ENCODE results near the gene LRRC41.
"Not testable (repeated sequence)": the region's sequence is repeated elsewhere in the genome, so short reads cannot be mapped to it uniquely, and the experiment has no call there.

The LRRC41 gene

GRCh38 chr1:46334030-46334384, 30.6 kb upstream of the LRRC41 start:
- no peaks in the 10 kb centered on the region for H3K36me3 Mint-ChIP-seq (ENCODE audit: low read depth)
- H3K27ac Mint-ChIP-seq, result no peak overlapping the region
- peaks cover 4% of the 10 kb centered on the region for H3K4me1 Mint-ChIP-seq
- DNase-seq (no peak), ATAC-seq (no peak)
- H3K9me3 Mint-ChIP-seq, result no peaks in the 10 kb centered on the region
- H3K27me3 Mint-ChIP-seq, result no peaks in the 10 kb centered on the region
- no peak overlapping the region for H3K4me3 Mint-ChIP-seq

- H3K27me3 Mint-ChIP-seq, result no peaks in the 10 kb centered on the region
- H3K4me3 Mint-ChIP-seq, result no peak overlapping the region
- no peaks in the 10 kb centered on the region for H3K4me1 Mint-ChIP-seq
- H3K27ac Mint-ChIP-seq, result no peak overlapping the region
- no peak for ATAC-seq
- no peaks in the 10 kb centered on the region for H3K36me3 Mint-ChIP-seq (ENCODE audit: low read depth)
- no peak for DNase-seq
- H3K9me3 Mint-ChIP-seq, result no peaks in the 10 kb centered on the region
These were observed 30.0 kb upstream of the LRRC41 start for GRCh38 chr1:46333300-46334029.

- not testable (repeated sequence) for DNase-seq; ATAC-seq; H3K27me3 Mint-ChIP-seq; H3K27ac Mint-ChIP-seq; H3K4me3 Mint-ChIP-seq; H3K4me1 Mint-ChIP-seq; H3K9me3 Mint-ChIP-seq; H3K36me3 Mint-ChIP-seq (ENCODE audit: low read depth)
These were observed 28.5 kb upstream of the LRRC41 start for GRCh38 chr1:46331786-46332540.

GRCh38 chr1:46330381-46330780, 27.0 kb upstream of the LRRC41 start:
- not testable (repeated sequence) for H3K4me3 Mint-ChIP-seq; H3K9me3 Mint-ChIP-seq; H3K36me3 Mint-ChIP-seq (ENCODE audit: low read depth); DNase-seq; H3K4me1 Mint-ChIP-seq; ATAC-seq; H3K27ac Mint-ChIP-seq; H3K27me3 Mint-ChIP-seq

GRCh38 chr1:46329807-46330206, 26.4 kb upstream of the LRRC41 start:
- ATAC-seq; H3K36me3 Mint-ChIP-seq (ENCODE audit: low read depth); H3K27ac Mint-ChIP-seq; H3K4me1 Mint-ChIP-seq; H3K4me3 Mint-ChIP-seq; DNase-seq; H3K9me3 Mint-ChIP-seq; H3K27me3 Mint-ChIP-seq: not testable (repeated sequence)

- ATAC-seq; H3K4me3 Mint-ChIP-seq; H3K9me3 Mint-ChIP-seq; H3K27ac Mint-ChIP-seq; DNase-seq; H3K36me3 Mint-ChIP-seq (ENCODE audit: low read depth); H3K4me1 Mint-ChIP-seq; H3K27me3 Mint-ChIP-seq: not testable (repeated sequence)
These were observed 24.8 kb upstream of the LRRC41 start for GRCh38 chr1:46328182-46328581.

GRCh38 chr1:46325285-46326076, 22.1 kb upstream of the LRRC41 start:
- ATAC-seq; H3K4me1 Mint-ChIP-seq; H3K36me3 Mint-ChIP-seq (ENCODE audit: low read depth); H3K27ac Mint-ChIP-seq; H3K27me3 Mint-ChIP-seq; H3K4me3 Mint-ChIP-seq; DNase-seq; H3K9me3 Mint-ChIP-seq: not testable (repeated sequence)

GRCh38 chr1:46322191-46322590, 18.8 kb upstream of the LRRC41 start:
- not testable (repeated sequence) for H3K36me3 Mint-ChIP-seq (ENCODE audit: low read depth); H3K4me3 Mint-ChIP-seq; H3K27me3 Mint-ChIP-seq; H3K27ac Mint-ChIP-seq; ATAC-seq; DNase-seq; H3K9me3 Mint-ChIP-seq; H3K4me1 Mint-ChIP-seq

- H3K27me3 Mint-ChIP-seq, H3K4me1 Mint-ChIP-seq, ATAC-seq, H3K27ac Mint-ChIP-seq, H3K9me3 Mint-ChIP-seq, H3K4me3 Mint-ChIP-seq, DNase-seq: not testable (repeated sequence)
- peaks cover 12% of the 10 kb centered on the region for H3K36me3 Mint-ChIP-seq (ENCODE audit: low read depth)
These were observed 16.8 kb upstream of the LRRC41 start for GRCh38 chr1:46319960-46320914.

- H3K9me3 Mint-ChIP-seq, DNase-seq, H3K27me3 Mint-ChIP-seq, H3K27ac Mint-ChIP-seq, ATAC-seq, H3K4me3 Mint-ChIP-seq, H3K4me1 Mint-ChIP-seq: not testable (repeated sequence)
- H3K36me3 Mint-ChIP-seq (ENCODE audit: low read depth), result peaks cover 20% of the 10 kb centered on the region
These were observed 15.9 kb upstream of the LRRC41 start for GRCh38 chr1:46319301-46319700.

GRCh38 chr1:46317323-46317722, 13.9 kb upstream of the LRRC41 start:
- Mint-ChIP-seq H3K27ac (no peak overlapping the region), H3K36me3 (ENCODE audit: low read depth) (peaks cover 32% of the 10 kb centered on the region), H3K4me3 (no peak overlapping the region), H3K9me3 (no peaks in the 10 kb centered on the region), H3K27me3 (no peaks in the 10 kb centered on the region), H3K4me1 (no peaks in the 10 kb centered on the region)
- ATAC-seq, result no peak
- no peak for DNase-seq

- Mint-ChIP-seq H3K4me1 (no peaks in the 10 kb centered on the region), H3K36me3 (ENCODE audit: low read depth) (peaks cover 38% of the 10 kb centered on the region), H3K4me3 (no peak overlapping the region), H3K27me3 (no peaks in the 10 kb centered on the region), H3K27ac (peak overlapping the region; percentile 0), H3K9me3 (no peaks in the 10 kb centered on the region)
- no peak for ATAC-seq
- DNase-seq, result no peak
These were observed 12.4 kb upstream of the LRRC41 start for GRCh38 chr1:46315669-46316403.

- H3K4me3 Mint-ChIP-seq, result no peak overlapping the region
These were observed 6.9 kb upstream of the LRRC41 start for GRCh38 chr1:46310321-46310720.

More at GRCh38 chr1:46310321-46310720, 6.9 kb upstream of the LRRC41 start:
- Mint-ChIP-seq H3K4me1 (peaks cover 25% of the 10 kb centered on the region), H3K27me3 (no peaks in the 10 kb centered on the region), H3K9me3 (no peaks in the 10 kb centered on the region), H3K27ac (no peak overlapping the region), H3K36me3 (ENCODE audit: low read depth) (peaks cover 57% of the 10 kb centered on the region)
- DNase-seq (no peak), ATAC-seq (no peak)

All from activated naive CD8-positive, alpha-beta T cell treated with anti-CD3 and anti-CD28 coated beads, Interleukin-2, amount 50 U/mL, for 24 hours (primary cell).